CD1c-positive myeloid dendritic cell (primary cell): ENCODE data around the gene CYP27C1.

Source experiments
- DNase-seq: peaks from one replicate; pipeline ENCODE4 v3.0.0-alpha.2; 2016; ENCODE audit errors: extremely low spot score

Gene CYP27C1

GRCh38 chr2:127150996-127151395 lies 69.1 kb downstream of the CYP27C1 start:
- DNase-seq, result no peak

GRCh38 chr2:127149384-127149783 lies 70.7 kb downstream of the CYP27C1 start:
- no peak for DNase-seq

DNA sequence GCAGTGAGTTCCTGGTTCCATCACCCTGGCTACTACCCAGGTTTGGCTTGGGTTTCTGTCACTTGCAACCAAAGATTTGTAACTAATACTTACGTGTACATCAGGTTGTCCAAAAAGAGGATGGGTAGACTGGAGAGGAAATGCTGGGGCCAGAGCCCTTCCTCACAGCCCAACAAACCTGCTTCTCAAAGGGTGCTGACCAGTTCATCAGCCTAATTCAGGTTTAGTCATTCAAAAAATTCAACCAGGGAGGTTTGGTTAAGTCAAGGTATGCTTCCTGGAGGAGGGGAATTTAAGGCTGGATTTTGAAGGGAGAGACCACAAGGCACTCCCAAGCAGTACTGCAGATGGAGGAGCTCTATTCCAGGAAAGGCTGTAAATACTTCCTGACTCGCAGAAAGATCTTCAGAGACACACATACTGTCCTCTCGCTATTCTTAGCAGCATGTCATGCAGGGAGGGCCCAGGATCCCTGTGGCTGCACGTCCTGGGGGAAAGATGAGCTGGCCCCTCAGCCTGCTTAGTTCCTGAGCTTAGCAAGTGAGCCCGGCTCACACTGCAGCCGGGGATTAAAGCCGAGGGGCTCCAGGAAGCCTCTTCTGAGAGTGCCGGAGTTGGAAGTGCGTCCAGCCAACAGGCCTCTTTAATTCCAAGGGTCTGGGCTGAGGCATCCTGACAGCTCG lies 73.1 kb downstream of the CYP27C1 start:
- DNase-seq, result no peak

DNA sequence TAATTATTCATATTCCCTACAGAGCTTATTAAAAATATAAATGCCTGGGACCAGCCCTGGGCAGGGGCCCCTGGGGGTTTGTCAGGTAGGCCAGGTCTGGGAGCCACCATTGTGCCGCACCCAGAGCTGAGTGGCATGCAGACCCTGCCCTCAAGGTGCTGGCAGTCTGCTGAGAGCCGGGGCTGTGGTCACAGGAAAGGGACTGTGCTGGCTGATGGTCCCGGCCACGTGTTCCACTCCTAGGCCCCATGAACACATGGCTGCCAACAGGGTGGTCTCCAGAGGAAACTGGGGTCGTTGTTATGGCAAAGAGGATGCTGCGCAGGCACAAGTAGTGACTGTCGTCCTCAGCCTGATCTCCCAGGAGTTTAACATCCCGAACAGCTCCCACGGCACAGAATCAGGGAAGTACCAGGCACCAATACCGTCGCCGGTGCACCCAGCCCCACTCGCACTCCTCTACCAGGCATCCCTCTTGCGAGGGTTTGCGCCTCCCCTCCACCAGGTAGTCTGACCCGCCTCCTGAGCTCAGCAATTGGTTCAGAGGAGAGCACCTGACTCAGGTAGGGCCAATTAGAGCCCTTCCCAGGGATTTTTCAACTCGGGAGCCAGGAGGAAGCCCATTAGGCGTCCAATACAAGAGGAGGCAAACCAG lies 73.9 kb downstream of the CYP27C1 start:
- no peak for DNase-seq

- peak; percentile 26 for DNase-seq
Observed at GRCh38 chr2:127145280-127145895, 74.7 kb downstream of the CYP27C1 start.

- DNase-seq, result peak; percentile 67
Observed at GRCh38 chr2:127143841-127144782, 76.0 kb downstream of the CYP27C1 start.

DNA sequence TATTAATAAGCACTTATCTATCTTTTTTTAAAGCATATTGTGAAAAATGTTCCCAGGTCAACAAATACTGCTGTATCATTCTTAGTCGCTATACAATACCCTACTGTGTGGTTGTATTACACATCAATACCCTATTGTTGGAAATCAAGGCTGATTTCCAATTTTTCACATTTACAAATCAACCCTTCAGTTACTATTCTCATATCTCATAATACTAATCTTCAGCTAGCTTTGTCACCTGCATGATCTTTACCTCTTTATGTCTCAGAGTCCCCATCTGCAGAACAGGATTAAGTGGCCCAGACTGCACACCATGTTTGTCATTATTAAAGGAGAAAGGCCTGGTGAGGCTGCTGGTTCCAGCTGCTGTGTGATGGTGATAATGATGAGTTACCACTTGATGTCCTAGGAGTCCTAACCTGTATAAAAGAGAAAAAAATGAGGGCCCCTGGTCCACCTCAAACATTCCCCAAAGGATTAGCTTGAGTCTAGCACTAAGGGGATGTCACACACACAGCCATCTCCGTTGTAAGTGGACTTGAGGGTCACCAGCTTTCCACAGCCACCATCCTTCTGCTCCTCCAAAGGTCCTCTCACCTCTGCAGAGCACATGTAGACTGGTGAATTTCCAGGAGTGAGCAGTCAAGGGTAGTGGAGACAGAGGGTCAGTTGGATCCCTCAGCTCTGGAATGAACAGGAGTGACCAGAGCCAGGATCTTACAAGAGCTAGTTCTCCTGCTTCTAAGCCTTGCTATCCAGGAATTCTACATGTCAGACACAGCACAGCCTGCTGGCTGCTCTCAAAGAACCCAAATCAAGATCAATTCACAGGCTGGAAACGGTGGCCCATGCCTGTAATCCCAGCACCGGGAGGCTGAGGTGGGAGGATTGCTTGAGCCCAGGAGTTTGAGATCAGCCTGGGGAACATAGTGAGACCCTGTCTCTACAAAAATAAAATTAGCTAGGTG lies 77.2 kb downstream of the CYP27C1 start:
- DNase-seq, result no peak

DNA sequence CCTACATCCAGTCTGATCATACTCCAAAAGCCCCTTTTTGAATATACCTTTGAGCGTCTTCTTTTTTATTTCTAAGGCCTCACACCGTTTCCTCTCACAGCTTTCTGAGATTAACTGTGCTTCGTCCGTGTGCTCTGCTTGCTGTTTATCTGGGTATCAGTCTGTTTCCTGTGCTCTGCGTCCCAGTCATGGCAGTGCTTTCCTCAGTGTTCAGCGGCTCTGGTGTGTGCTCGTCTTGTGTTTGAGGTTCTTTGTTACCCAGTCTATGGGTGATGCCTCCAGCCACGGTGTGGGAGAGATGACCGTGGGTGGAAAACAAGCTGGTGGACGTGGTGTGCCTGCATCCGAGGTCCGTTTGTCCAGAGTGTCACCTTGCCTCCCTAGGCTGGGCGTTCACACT lies 79.6 kb downstream of the CYP27C1 start:
- no peak for DNase-seq

DNA sequence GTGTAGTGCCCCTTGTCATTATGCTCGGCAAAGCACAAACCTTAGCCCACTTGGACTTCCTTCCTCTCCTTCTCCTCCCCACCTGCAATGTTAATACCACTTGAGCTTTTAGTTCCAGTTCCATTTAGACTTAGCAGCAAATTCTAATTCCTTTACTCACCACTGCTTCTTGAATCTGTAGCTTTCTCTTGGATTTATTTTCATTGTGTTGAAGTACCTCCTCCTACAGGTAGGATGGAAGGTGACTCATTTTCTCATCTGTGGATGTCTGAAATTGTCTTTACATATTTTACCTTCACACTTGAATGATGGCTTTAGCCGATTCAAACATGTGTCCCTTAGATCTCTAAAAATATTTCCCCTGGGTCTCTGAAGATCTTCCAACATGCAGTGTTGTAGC lies 80.3 kb downstream of the CYP27C1 start:
- no peak for DNase-seq

DNA sequence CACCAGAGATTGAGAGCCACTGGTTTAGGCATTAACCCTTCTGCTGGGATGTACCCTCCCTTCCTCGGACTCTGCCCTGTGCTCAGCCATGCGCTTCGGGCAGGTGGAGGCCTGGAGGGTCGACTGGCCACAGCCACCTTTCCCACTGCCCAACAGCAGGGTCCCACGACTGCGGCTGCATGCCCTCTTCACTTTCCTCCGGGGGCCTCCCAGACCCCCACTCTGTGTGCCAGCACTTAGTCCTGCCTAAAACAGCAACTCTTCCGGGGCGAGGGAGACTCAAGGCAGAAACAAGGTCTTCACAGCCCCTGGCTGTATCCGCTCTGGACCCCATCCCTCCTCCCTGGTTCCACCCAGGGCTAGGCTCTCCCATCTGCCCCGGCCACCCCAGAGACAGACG lies 81.8 kb downstream of the CYP27C1 start:
- DNase-seq, result no peak

DNA sequence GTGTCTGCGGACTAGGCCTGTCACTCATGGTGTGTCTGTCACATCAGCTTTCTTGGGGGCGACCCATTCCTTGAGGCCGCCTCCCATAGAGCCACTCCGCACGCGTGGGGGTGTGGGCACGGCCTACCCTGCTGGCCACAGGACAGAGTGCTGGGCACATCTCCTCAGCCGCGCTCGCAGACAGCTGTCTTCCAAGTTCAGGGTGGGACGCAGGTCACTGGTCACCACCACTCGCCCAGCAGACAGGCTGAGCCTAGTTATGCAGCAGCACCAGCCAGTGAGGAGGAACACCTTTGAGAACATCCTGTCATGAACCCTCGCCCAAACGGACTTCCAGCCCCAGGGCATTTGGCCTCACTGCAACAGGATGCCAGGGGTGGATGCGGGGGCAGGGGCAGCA lies 82.4 kb downstream of the CYP27C1 start:
- DNase-seq, result no peak

GRCh38 chr2:127137225-127137624 lies 82.9 kb downstream of the CYP27C1 start:
- no peak for DNase-seq

GRCh38 chr2:127134833-127135830 lies 85.0 kb downstream of the CYP27C1 start:
- peak; percentile 87 for DNase-seq

- DNase-seq, result no peak
Observed at GRCh38 chr2:127134235-127134634, 85.9 kb downstream of the CYP27C1 start.
